Stimulated activated CD8-positive, alpha-beta memory T cell treated with anti-CD3 and anti-CD28 coated beads, Interleukin-4, amount 100 ng/mL, for 4 hours (primary cell): ENCODE measurements around the gene SPEM2.

Experiments used
- DNase-seq, 2 donors: peaks; one replicate each; pipeline ENCODE4 v3.0.0-alpha.2; 2020; ENCODE audit warnings: low read depth in 2 of 2, low spot score in 1 of 2

Gene SPEM2

DNA sequence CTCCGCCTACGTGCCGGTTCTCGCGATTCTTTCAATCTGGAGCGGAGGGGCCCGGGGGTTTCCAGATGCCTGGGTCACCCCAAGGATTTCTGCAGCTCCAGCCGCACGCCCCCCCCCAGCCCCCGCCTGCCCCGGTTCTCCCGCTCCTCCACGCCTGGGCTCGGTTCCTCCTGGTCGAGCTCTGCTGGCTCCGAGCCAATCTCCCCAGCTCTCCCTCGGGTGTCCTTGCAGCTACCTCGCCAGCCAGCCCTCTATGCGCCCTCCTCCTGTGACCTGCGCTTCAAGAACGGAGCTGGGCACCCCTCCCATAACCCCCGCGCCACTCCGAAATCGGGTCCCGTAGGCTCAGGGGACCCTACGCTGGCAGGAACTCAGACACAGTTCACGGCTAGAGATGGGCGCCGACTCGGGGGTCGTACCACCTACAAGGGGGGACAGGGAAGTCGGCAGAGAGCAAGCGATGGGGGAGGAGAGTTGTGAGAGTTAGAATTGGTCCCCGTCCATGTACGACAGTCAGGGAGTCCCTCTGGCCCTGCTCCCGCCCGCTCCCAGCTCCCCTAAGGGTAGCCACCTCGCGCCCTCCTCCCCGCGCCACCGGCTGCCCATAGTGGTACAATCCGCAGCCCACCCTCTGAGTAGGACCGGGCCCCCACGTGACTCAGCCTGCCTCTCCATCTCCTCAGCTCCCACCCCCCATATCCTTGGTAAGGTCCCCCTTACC is 14.9 kb downstream of the SPEM2 start:
- no peak for DNase-seq

DNA sequence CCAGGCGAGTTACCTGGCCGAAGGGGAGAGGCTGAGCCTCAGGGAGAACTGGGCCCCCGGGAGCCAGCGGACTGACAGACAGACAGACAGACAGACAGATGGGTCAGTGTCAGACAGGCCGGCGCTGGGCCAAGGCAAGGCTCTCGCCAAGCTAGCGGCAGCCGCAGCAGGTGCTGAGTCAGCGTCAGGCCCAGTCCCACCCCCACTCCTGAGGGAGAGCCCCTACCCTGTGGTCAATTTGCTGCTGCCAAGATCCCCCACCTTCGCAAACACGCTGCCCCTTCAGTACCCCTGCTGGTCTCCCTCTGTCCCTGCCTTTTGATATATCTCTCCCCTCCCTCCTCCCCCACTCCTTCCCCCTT is 15.4 kb downstream of the SPEM2 start:
- no peak for DNase-seq

DNA sequence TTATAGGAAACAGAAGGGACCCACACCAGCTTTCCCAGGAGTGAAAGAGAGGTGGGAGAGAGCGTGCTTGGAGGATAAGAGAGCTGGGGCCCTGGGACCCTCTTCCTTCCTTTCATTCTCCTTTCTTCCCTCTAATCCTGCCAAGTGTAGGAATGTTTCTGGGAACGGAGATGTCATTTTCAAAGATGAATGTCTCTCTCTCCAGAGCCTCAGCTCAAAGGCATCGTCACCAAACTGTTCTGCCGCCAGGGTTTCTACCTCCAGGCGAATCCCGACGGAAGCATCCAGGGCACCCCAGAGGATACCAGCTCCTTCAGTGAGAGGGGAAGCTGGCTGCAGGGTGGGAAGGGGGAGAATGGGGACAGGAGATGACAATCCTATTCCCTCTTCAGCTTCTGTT is 15.8 kb downstream of the SPEM2 start:
- DNase-seq, result no peak

DNA sequence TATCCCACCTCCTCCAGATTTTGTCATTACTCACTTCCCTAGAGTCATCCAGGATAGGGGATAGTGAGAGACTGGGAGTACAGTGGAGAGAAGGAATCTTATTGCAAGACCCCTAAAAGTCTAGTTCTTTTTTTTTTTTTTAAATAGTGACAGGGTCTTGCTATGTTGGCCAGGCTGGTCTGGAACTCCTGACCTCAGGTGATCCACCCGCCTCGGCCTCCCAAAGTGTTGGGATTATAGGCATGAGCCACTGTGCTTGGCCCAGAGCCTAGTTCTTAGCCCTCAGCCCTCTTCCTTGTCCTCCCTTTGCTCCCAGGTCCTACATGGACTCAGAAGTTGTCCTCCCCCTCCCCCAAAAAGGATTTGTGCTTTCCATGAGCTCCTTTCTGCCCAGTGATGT is 16.7 kb downstream of the SPEM2 start:
- no peak for DNase-seq

DNA sequence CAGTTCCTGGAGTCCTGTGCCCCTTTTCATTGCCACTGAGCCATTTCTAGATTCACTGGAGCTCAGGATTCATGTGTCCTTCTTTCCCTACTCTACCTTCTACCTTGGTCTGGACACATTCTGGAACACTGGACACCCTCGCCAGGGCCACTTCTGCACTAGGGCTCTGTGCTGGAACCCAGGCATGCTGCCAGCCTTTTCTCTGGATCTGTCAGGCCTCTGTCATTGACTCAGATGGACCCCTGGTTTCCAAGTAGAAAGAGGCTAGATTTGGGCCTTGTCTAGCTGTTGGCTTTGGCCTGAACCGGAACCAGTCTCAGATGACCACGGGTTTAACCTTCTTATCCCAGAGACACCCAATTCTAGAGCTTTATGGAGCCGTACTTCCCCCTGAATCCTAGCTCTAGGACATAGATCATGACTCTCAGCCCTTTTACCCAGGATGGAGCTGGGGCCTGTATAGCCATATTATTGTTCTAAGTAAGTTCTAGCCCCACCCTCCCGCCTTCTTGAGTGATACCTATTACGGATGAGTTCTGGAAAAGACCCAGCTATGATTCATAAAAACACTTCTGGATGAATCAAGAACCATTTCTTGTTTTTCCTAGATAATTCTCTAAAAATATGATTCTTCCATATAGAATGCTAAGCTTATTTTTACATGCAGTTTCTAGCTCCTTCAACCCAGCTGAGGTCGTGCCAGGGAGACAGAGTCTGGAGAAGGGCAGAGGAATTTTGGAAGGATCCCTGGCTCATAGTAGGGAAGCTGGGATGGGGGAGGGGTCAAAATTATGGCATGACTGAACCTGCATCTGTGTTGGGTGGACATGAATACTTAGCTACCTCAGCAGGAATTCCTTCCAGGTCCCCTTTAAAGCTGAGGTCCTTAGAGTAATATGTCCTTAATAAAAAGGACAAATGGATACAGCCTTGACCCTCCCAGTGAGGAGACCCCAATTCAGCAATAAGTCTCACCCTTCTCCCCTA is 18.4 kb downstream of the SPEM2 start:
- no peak for DNase-seq

DNA sequence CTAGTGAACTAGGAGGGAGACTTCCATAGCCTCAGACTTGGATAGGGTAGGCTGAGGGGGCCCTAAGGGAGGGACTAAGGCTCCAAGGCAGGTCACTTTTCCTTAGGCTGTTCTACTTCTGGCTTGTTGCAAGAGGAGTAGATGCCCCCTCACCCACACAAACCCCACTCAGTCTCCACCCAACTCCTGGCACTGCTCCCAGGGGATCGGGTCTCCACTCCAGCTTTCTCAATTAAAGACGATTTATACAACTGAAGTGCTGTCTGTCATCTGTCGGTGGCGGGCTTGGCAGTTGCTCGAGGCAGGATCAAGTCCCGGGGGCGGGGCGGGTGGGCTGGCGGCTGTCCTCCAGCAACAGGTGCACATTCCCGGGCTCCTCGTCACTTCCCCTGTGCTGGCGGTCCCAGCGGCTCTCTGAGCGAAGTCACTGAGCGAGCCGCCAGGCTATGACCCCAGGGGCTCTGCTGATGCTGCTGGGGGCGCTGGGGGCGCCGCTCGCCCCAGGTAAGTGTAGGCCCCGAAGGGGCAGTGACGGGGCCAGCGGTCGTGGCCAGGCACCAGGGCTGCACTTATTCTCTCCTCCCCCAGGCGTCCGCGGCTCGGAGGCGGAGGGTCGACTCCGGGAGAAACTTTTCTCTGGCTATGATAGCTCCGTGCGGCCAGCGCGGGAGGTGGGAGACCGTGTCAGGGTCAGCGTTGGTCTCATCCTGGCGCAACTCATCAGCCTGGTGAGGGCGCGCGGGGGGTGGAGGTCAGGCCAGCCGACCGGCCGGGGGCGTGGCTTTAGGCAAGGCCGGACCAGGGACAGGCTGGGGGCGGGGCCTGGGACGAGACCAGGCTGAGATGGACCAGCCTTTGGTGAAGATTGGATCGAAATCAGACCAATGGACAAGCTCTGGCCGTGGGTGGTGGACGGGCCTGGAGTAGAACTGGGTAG is 19.5 kb downstream of the SPEM2 start, which contains the start of gene CHRNB1:
Gene CHRNB1 (plus strand): TSS at position 380 of the 937 bp plus-strand sequence. CDS start 67 bp downstream, at position 447.
- no peak for DNase-seq

DNA sequence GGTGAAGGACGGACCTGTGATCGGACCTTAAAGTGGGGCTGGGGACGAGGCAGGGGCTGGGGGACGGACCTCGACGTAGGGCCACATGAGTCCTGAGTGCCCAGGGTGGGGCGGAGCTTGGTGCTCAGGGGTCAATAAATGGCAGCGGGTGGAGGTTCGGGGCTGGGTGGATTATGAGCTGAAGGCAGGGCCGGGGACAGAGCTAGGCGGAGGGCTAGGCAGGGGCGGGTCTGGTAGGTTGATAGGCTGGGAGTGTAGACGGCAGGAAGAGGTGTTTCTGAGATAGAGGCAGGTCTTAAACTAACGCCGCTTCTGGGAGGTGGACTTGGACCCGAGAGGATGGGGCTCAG is 20.2 kb downstream of the SPEM2 start:
- DNase-seq, result no peak

DNA sequence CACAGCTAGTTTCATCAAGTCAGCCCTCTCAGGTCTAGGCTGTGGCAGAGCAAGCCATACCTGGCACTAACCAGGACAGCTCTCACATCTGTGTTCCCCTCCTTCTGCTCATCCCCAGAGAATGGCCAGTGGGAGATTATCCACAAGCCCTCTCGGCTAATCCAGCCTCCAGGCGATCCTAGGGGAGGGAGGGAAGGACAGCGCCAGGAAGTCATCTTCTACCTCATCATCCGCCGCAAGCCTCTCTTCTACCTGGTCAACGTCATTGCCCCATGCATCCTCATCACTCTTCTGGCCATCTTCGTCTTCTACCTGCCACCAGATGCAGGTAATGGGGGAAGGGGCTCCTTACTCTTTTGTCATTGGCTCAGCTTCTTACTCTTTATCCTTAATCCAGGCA is 23.0 kb downstream of the SPEM2 start:
- DNase-seq, result no peak

DNA sequence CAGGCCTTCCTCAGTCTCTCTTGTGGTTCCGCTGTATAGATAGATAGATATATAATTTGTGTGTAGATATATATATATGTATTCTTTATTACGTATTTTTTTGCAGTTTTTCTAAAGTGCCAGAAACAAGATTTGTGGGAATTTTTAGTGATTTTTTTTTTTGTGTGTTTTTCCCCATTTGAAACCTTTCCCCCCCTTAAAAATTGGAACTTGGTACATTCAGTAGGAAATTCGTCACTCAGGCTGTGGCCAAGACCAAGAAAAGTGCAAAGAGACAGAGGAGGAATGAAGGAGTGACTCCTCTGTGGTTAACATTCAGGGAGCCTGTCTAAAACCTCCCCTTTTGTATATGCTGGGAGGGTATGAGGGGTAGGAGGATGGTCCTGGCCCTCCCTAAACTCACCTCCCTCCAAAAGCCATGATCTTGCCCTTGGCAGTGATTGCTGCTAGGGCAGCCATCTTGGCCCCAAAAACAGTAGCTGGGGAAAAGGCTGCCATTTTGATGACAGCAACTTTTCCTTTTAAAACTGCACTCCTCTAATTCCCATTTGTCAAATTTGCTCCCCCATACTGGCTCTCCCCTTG is 34.6 kb downstream of the SPEM2 start:
- no peak for DNase-seq

DNA sequence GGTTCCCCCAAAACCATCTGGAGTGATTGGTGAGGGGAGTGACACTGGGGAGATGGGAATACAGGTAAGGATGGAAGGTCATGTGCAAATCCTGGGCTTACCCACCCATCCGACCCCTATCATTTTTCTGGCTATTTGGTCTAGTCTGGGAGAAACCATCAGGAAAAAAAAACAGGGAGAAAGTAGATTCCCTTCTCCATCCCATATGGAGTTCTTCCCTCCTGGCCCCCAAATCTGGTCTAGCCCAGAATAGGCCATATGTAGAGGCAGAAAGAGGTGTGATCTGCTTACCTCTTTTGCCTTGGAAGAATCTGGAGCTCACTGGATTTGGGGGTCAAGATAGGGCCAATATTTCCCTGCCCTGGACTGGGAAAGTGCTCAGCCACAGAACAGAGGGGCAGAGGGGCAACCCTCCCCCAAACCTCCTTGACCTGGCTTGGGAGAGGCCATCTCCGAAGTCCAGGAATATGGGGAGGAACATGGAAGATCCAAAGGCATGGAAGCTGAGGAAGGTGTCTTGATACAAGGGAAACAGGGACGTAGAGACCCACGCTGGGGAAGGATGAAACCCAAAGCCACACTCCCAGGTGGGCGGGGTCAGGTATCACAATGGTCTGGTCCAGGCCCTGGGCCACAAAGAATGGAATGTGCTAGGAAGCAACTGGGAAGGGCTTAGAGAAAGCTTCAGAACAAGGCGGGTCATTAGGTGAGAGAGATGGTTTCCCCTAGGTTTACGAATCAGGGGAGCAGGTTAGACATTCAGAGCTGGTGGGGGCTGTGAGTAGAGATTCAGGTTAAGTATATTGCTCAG is 35.6 kb downstream of the SPEM2 start:
- DNase-seq, result no peak

DNA sequence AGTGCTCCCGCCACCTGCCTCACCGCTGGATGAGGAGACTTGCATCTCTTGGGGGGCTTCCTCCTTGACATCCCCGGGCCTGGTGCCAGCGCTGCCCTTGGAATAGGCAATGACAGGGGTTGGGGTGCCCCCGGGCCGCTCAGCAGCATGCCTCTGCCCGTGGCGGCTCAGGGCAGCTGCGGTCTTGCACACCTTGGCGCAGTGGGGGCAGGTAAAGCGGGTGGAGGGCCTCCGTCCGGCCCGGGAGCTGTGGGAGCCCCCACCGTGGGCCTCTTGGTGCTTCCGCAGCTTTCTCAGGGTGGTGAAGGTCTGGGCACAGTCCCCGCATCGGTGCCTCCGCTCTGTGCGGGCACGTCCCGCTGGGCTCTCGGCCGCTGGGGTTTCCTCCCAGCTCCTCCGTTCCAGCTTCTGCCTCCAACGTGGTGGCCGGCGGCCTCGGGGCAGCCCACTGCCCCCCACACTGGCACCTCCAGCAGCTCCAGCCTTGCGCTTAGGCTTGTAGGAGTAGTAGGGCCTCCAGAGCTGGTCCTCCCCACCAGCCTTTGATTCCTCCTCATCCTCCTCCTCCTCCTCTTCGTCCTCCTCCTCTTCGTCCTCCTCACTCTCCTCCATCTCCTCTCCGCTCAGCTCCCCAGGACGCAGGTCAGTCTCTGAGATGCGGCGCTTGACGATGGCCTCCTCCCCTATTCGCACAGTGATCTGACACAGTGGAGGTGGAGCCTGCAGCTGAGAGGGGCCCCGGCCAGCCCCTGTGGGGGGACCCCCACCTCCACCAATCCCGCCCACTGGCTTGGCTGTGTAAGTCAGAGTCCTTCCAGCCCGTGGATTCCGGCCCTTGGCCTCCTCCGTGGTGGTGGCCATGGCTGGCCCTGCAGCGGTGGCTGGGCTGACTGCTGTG is 37.3 kb downstream of the SPEM2 start:
- no peak for DNase-seq

DNA sequence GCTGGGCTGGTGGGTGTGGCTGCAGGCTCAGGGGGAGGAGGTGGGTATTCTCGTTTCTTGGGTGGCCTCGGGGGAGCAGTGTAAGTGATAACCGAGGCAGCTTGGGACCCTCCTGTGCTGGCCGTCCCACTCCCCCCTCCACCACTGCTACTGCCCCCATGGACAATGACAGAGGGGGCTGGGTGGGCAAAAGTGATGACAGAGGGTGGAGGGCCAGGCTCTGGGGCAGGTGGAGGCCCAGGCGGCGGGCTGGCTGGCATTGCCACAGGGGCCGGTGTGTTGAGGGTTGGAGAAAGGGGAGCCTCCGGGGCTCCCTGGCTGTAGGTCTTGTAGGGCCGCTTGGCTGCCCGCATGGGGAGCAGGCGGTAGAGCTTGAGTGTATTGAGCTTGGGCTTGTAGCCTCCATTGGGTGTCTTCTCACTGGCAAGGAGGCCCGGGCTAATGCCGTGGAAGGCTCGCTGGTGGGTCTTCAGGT is 38.0 kb downstream of the SPEM2 start:
- no peak for DNase-seq

DNA sequence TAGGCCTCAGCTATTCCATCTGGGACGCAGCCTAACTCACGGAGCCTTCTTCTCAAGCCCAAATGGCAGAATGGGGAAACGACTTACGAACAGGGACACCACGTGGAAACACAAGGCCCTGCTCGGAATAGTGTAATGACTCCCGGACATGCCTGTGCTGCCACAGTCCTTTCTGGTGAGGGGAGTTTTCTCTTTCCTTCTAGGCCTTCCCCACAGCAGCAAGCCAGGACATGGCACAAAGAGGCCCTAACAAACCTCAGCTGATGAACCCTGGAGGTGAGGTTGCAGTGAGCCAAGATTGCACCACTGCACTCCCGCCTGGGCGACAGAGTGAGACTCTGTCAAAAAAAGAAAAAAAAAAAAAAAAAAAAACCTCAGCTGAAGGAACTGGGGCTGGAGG is 38.7 kb downstream of the SPEM2 start:
- DNase-seq, result no peak

DNA sequence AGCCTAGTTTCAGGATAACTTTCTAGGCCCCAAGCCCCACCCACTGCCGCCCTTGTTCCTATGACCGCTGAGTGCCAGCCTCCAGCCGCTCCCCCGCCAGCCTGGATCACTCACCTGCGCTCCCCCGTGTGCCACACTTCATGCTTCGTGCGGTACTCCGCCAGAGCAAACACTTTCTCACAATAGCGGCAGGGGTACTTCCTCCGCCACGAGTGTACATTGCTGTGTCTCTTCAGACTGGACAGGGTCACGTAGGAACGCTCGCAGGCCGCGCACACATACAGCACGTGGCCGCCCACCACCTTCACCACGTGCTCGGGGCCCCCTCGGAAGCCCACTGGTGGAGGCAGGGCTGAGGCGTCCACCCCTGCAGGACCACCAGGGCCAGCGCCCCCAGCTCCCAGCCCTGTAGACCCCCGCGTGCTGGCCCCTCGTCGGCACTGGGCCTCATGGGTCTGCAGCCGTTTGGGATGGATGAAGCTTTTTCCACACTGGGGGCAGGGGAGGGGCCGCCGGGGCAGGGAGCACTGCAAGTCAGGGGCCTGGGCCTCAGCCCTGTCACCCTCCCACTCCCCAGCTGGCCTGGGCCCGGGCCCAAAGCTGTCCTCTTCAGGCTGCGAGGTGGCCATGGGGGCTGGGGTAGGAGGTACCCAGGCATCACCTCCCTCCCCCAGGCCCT is 40.3 kb downstream of the SPEM2 start:
- DNase-seq, result no peak

DNA sequence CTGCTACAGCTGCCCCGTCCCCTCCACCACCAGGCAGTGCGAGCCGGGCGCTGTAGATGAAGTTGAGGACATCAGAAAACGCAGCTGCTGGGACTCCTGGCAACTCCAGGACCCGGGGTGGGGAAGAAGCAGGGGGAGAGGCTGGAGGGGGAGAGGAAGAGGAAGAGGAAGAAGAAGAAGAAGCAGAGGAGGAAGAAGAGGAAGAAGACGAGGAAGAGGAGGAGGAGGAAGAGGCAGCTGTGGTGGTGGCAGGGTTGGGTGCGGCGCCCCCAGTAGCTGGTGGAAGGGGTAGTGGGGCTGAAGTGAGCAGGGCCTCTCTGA is 40.9 kb downstream of the SPEM2 start:
- no peak for DNase-seq

DNA sequence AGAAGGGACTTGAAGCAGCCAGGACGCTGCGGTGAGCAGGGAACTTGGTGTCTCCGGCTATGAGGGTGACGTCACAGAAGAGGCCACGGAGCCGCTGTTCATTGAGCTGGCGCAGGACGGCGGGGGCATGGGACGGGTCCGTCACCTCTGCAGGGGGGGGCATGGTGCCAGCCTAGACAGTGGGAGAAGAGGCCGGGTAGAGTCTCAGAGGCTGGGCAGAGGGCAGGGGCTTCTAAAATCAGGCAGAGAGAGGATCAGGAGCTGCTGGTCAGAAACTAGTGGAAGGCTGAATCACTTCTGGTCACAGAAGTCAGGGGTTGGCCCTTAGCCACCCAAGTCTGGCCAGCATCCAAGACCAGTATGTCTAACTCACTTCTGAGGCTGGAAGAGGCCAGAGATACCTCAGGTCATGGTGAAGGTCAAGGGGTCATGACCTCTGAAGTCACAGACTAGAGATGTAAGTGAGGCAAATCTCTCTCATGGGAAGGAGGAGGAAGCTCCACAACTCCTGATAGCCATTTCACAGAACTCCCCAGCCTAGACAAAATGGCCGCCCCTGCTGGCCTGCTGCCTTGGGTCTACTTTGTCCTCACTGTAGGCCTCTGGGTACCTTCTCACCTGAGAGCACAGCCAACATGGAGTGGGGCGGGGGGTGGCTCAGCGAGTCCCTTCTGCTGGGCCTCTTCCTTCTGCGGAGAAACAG is 41.4 kb downstream of the SPEM2 start:
- DNase-seq, result no peak

DNA sequence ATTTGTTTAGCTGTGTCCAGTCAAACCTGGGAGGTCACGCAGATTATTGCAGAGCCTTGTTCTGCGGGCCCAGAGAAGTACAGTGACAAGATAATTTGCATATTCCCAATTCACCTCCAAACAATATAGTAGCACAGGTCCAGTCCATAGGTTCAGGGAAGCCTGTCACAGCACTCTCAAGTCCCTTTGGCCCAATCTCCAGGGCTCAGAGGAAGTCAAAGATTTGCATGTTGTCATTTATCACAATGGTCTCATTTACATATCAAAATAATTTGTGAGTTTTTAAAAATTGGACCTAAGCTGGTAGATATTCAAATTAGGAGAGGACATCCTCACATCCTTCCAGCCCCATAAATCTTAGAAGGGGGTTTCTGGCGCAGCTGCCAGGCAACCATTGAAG is 42.1 kb downstream of the SPEM2 start:
- DNase-seq, result no peak

DNA sequence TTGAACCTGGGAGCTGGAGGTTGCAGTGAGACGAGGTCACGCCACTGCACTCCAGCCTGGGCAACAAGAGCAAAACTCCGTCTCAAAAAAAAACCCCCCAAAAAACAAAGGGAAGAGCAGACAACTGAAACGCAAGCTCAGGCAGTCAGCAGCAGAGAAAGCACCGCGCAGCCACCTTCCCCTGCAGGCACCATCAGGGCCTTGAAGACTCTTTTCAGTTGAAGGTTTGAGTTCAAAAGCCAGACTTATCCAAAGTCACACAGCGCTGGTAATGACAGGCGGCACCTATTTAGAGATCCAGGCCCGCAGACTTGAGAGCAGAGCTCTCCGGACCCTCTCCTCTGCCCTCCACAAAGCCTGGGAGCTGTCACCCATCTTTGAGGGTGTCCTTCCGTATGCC is 42.9 kb downstream of the SPEM2 start:
- no peak for DNase-seq
